HG02798 (cell line): ENCODE measurements around the gene CAMK1G.

Experiments used
- ATAC-seq: cut with Tn5 transposase; IDR thresholded peaks from one replicate; pipeline ENCODE4 v1.9.1; 2021; ENCODE audit warnings: mild to moderate bottlenecking; ENCODE audit not compliant: unreplicated experiment, poor library complexity

The CAMK1G gene

DNA sequence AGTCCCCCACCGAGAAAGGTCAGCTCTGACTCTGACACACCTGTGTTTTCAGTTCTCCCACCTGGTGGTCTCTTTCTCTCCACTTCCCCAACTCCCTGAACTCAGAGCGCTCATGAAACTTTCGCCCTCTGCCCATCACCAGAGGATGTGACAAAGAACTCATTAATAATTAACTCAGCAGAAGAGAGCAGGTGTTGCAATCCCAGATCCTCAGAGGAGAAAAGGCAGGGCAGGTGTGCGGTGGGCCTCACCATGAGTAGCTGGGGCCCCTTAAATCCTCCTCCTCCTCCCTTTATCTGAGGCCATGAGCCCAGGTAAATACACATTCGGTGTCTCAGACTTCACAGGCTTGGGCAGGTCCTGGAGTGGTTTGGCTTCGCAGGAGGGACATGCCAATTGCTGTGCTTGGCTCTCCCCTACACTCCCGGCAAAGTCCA, 70.4 kb downstream of the CAMK1G start:
- peak; percentile 43 for ATAC-seq

- ATAC-seq: no peak
These were observed 72.1 kb downstream of the CAMK1G start for GRCh38 chr1:209655411-209656231.

- peak; percentile 42 for ATAC-seq
These were observed 73.8 kb downstream of the CAMK1G start for GRCh38 chr1:209657140-209657879.

GRCh38 chr1:209657918-209658317, 74.4 kb downstream of the CAMK1G start:
- ATAC-seq: no peak

GRCh38 chr1:209659909-209660308, 76.4 kb downstream of the CAMK1G start:
- peak; percentile 72 for ATAC-seq

DNA sequence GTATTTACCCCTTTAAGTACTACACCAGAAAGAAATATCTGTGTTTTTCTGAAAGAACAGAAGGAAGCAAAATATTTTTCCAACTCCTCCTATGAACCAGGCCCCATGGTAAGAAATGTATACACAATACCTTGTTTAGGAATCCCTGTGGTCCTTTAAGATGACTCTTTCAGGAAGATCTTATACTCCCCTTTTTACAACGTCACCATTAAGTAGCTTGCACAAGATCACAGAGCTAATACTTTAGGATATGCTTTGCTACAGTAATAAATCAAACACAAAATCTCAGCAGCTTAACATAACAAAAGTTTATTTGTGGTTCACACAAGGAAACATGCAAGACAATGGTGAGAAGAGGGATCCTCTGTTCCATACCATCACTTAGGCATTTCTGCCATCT, 77.6 kb downstream of the CAMK1G start:
- ATAC-seq: no peak

GRCh38 chr1:209662879-209663327, 79.4 kb downstream of the CAMK1G start:
- ATAC-seq: no peak
